Caco-2 (cell line): ENCODE measurements around the gene SEMA4A. TPM values are rescaled to one million over a fixed set of nuclear protein-coding genes. Genes with fewer than 3 reads are reported as not detected.

ENCODE experiments used
- BruUV-seq: library from RNA; stranded (reverse); fragments of 400-500 nt; replicated peaks from 2 replicates; lab custom pipeline; 2021; lab: Mats Ljungman, UMichigan
- CTCF ChIA-PET: fragments of 300-600 bp; sonication (Branson Sonifier 250); formaldehyde crosslinking; loops from one replicate; lab custom pipeline; 2022; ENCODE audit warnings: antibody characterized with exemption; lab: Charles Lee
- POLR2A ChIA-PET: fragments of 300-600 bp; sonication (Branson Sonifier 250); formaldehyde crosslinking; loops from one replicate; lab custom pipeline; 2022; ENCODE audit warnings: antibody characterized with exemption; lab: Charles Lee
- DNase-seq, 2 experiments: peaks; one replicate each; pipeline versions ENCODE4 v3.0.0 to v3.0.0-alpha.2; 2020 to 2022
- H3K27me3 ChIP-seq: replicated peaks from 2 replicates; pipeline ENCODE4 v1.6.0; 2011; ENCODE audit warnings: low read length; ENCODE audit not compliant: control insufficient read depth, insufficient read depth
- H3K36me3 ChIP-seq: 2 replicates; pipeline ENCODE4 v1.5.1; 2011; ENCODE audit warnings: low read length; ENCODE audit not compliant: control insufficient read depth, insufficient read depth
- H3K4me1 ChIP-seq: fragments of 250-450 bp; sonication (Bioruptor Pico); 2 replicates; pipeline ENCODE4 v1.5.1; 2020; ENCODE audit warnings: mild to moderate bottlenecking
- H3K4me3 ChIP-seq: 2 replicates; pipeline ENCODE4 v1.5.1; 2011; ENCODE audit warnings: low read depth, mild to moderate bottlenecking, control low read depth, low read length
- H3K9me3 ChIP-seq: fragments of 250-450 bp; sonication (Bioruptor Pico); 2 replicates; pipeline ENCODE4 v1.5.1; 2020; ENCODE audit warnings: mild to moderate bottlenecking, moderate library complexity
- H3K27ac Mint-ChIP-seq: one replicate; pipeline ENCODE4 v1.8.0; 2022; ENCODE audit warnings: mixed read lengths; ENCODE audit not compliant: unreplicated experiment
- H3K27me3 Mint-ChIP-seq: one replicate; pipeline ENCODE4 v1.8.0; 2022; ENCODE audit warnings: mixed read lengths; ENCODE audit not compliant: insufficient read depth, unreplicated experiment
- H3K36me3 Mint-ChIP-seq: one replicate; pipeline ENCODE4 v1.8.0; 2022; ENCODE audit warnings: mild to moderate bottlenecking, mixed read lengths; ENCODE audit not compliant: insufficient read depth, unreplicated experiment
- H3K4me1 Mint-ChIP-seq: one replicate; pipeline ENCODE4 v1.8.0; 2022; ENCODE audit warnings: low read depth, mixed read lengths; ENCODE audit not compliant: unreplicated experiment
- H3K4me3 Mint-ChIP-seq: one replicate; pipeline ENCODE4 v1.8.0; 2022; ENCODE audit warnings: mild to moderate bottlenecking, moderate library complexity, mixed read lengths; ENCODE audit not compliant: unreplicated experiment
- H3K9me3 Mint-ChIP-seq: one replicate; pipeline ENCODE4 v1.8.0; 2022; ENCODE audit warnings: mixed read lengths; ENCODE audit not compliant: unreplicated experiment
- intact Hi-C: fragments of 100-400 bp; cut with micrococcal nuclease; formaldehyde crosslinking; loops from one replicate; pipeline ENCODE4 v1.10.0; 2022; ENCODE audit not compliant: unreplicated experiment
- total RNA-seq: library from RNA; stranded (reverse); gene quantifications from 2 replicates; pipeline ENCODE4 v1.2.3, GENCODE V29; 2022
- TF ChIP-seq, protein P1 (sequence below), 2 experiments: fragments of 200-600 bp in 1 of 2; IDR thresholded peaks; 1 replicate in 1 of 2; 2 replicates in 1 of 2; pipeline versions ENCODE4 v1.5.1 to v1.8.0; 2011 to 2022; ENCODE audit warnings: antibody characterized with exemption in 1 of 2, control low read depth in 1 of 2, inconsistent platforms in 1 of 2, low read depth in 1 of 2, low read length in 1 of 2, mild to moderate bottlenecking in 1 of 2, moderate library complexity in 1 of 2; ENCODE audit not compliant: insufficient read depth in 1 of 2, severe bottlenecking in 1 of 2, unreplicated experiment in 1 of 2

Gene SEMA4A
- total RNA-seq, 1 experiment from 2014 or later: 0.52 TPM

DNA sequence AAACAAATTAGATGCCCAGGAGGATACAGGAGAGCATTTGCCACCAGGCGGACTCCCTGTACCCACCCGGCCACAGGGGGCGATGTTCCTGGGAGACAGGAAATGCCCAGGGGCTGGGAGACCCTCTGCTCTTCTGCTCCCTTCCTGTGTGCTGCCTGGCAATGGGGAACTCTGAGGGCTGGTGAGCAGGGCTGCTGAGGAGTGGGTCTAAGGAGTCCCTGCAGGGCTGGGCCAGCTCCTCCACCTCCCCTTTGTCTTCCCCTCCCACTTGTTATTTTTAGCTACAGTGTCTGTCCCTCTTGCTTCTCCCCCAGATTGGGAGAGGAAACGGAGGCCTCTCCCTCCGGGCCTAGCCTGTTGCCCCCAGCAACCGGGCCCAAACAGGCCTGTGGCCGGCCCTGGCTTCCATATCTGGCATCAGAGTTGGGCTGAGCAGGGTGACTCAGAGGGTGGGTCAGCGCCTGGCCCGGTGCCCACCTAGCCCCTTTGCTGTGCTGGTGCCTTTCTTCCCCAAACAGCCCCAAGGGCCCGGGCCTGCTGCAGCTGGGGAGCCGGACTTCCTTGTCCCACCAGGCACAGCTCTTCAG, 27.2 kb upstream of the SEMA4A start:
- no peak for DNase-seq
- TF ChIP-seq, protein P1, sequence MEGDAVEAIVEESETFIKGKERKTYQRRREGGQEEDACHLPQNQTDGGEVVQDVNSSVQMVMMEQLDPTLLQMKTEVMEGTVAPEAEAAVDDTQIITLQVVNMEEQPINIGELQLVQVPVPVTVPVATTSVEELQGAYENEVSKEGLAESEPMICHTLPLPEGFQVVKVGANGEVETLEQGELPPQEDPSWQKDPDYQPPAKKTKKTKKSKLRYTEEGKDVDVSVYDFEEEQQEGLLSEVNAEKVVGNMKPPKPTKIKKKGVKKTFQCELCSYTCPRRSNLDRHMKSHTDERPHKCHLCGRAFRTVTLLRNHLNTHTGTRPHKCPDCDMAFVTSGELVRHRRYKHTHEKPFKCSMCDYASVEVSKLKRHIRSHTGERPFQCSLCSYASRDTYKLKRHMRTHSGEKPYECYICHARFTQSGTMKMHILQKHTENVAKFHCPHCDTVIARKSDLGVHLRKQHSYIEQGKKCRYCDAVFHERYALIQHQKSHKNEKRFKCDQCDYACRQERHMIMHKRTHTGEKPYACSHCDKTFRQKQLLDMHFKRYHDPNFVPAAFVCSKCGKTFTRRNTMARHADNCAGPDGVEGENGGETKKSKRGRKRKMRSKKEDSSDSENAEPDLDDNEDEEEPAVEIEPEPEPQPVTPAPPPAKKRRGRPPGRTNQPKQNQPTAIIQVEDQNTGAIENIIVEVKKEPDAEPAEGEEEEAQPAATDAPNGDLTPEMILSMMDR (IDR thresholded peaks at IDR 0.05; ENCODE audit: insufficient read depth in 1 of 2, low read depth in 1 of 2, low read length in 1 of 2, severe bottlenecking in 1 of 2, unreplicated experiment in 1 of 2): peak; percentile 15 to 35
- H3K36me3 ChIP-seq: peaks cover 4% of the 10 kb centered on the region; the same call in 1 of the 2 replicates
- no peak overlapping the region for H3K4me3 Mint-ChIP-seq
- CTCF ChIA-PET: no interaction called here
- no peaks in the 10 kb centered on the region for H3K27me3 Mint-ChIP-seq
- peaks cover 81% of the 10 kb centered on the region for H3K4me1 ChIP-seq
- H3K4me1 Mint-ChIP-seq: peaks cover 62% of the 10 kb centered on the region
- no peak overlapping the region for H3K4me3 ChIP-seq
- POLR2A ChIA-PET: no interaction called here
- no peaks in the 10 kb centered on the region for H3K27me3 ChIP-seq
- H3K9me3 ChIP-seq: no peaks in the 10 kb centered on the region
- intact Hi-C loops: no loop called here
- BruUV-seq: no TSS peak
- peak overlapping the region; percentile 73 for H3K27ac Mint-ChIP-seq
- no peaks in the 10 kb centered on the region for H3K9me3 Mint-ChIP-seq
- peaks cover 47% of the 10 kb centered on the region for H3K36me3 Mint-ChIP-seq

DNA sequence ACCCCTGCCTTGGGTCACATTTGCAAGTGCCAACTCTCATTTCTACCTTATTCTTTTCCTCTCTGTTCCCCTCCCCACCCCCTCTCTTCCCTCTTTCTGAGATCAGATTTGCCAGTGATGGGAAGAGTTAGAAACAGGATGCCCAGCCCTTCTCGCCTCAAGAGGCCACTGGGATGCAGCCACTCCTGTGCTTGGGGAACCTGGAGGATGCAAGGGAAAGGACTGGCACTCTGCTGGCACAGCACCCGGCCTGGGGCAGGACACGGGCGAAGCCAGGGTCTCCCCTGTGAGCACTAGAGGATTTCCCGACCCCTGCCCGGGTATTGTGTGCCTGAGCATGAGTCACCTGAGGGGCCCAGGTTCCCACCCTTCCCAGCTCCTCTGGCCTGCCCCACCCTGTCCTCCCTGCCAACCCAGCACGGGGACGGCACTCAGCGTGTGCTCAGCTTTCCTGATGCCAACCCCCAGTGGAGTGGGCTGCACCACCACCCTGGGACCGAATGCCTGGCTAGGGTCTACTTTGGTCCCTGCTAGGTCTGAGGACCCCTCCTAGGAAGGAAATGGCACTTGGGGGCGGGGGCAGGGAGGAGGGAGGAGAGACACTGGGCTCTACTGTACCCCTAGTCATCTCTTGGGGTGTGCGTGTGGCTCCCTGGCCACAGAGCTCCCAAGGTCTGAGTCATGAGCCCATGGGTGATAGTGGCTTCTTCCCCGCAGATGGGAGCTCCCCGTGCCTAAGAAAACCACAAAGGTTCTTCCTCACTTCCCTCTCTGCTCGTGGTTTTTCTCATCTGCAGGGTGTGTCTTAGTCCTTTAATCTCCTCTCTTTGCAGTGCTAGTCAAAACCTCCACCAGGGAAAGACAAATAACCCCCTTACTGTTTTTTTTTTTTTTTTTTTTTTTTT, 26.5 kb upstream of the SEMA4A start:
- ChIA-PET CTCF (interaction anchor here (0.7 kb wide), 1 partner anchor 88 kb away, joined by 7 read pairs; no protein-coding TSS in a partner anchor), POLR2A (no interaction called here)
- no TSS peak for BruUV-seq
- 0 out of 2 replicates have a peak, but pooled peaks cover 2% of the 10 kb centered on the region for H3K36me3 ChIP-seq
- Mint-ChIP-seq H3K36me3 (peaks cover 51% of the 10 kb centered on the region), H3K9me3 (no peaks in the 10 kb centered on the region), H3K27me3 (no peaks in the 10 kb centered on the region), H3K4me3 (no peak overlapping the region), H3K27ac (peak overlapping the region; percentile 92), H3K4me1 (peaks cover 62% of the 10 kb centered on the region)
- no peak for DNase-seq
- no peaks in the 10 kb centered on the region for H3K27me3 ChIP-seq
- no peak overlapping the region for H3K4me3 ChIP-seq
- H3K4me1 ChIP-seq: peaks cover 79% of the 10 kb centered on the region
- H3K9me3 ChIP-seq: no peaks in the 10 kb centered on the region
- TF ChIP-seq, protein P1 (IDR thresholded peaks at IDR 0.05; ENCODE audit: insufficient read depth in 1 of 2, low read depth in 1 of 2, low read length in 1 of 2, severe bottlenecking in 1 of 2, unreplicated experiment in 1 of 2): no peak
- intact Hi-C loops: no loop called here

DNA sequence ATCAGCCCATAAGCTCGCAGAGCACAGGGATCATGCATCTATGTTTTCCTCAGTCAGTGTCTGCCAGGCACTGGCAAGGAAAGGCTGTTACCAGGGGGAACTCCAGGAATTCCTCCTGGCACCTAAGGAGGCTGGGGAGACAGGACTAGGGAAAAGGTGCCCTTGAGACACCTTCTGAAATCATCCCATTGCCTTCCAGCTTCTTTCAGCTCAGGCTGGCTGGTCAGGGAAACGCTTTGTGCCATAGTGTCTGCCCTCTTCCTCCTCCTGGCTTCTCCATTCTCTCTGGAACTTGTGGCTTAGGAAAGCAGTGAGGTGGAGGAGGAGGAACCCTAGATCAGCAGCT, 25.1 kb upstream of the SEMA4A start:
- Mint-ChIP-seq H3K27me3 (no peaks in the 10 kb centered on the region), H3K4me3 (no peak overlapping the region), H3K9me3 (no peaks in the 10 kb centered on the region), H3K36me3 (peaks cover 51% of the 10 kb centered on the region), H3K27ac (peak overlapping the region; percentile 92), H3K4me1 (peaks cover 49% of the 10 kb centered on the region)
- intact Hi-C loops: no loop called here
- Histone ChIP-seq H3K27me3 (no peaks in the 10 kb centered on the region), H3K9me3 (no peaks in the 10 kb centered on the region), H3K4me3 (no peak overlapping the region), H3K36me3 (peaks cover 2% of the 10 kb centered on the region; the same call in 1 of the 2 replicates), H3K4me1 (peaks cover 65% of the 10 kb centered on the region)
- TF ChIP-seq, protein P1 (IDR thresholded peaks at IDR 0.05; ENCODE audit: insufficient read depth in 1 of 2, low read depth in 1 of 2, low read length in 1 of 2, severe bottlenecking in 1 of 2, unreplicated experiment in 1 of 2): no peak
- ChIA-PET CTCF (interaction anchor here (0.5 to 5.1 kb wide), 7 partner anchors 11 to 257 kb away, joined by 3 to 115 read pairs (median 5); partner anchors contain the start of genes LMNA and PMF1), POLR2A (interaction anchor here (0.6 to 1.1 kb wide), 2 partner anchors 22 to 1129 kb away, joined by 4 to 7 read pairs; no protein-coding TSS in a partner anchor)
- DNase-seq: no peak
- BruUV-seq: no TSS peak
